HG02981 (cell line): ENCODE data around the gene FAM181A.

Experiments
- ATAC-seq: cut with Tn5 transposase; IDR thresholded peaks from one replicate; pipeline ENCODE4 v1.9.1; 2021; ENCODE audit warnings: mild to moderate bottlenecking, moderate library complexity; ENCODE audit not compliant: unreplicated experiment

FAM181A gene

DNA sequence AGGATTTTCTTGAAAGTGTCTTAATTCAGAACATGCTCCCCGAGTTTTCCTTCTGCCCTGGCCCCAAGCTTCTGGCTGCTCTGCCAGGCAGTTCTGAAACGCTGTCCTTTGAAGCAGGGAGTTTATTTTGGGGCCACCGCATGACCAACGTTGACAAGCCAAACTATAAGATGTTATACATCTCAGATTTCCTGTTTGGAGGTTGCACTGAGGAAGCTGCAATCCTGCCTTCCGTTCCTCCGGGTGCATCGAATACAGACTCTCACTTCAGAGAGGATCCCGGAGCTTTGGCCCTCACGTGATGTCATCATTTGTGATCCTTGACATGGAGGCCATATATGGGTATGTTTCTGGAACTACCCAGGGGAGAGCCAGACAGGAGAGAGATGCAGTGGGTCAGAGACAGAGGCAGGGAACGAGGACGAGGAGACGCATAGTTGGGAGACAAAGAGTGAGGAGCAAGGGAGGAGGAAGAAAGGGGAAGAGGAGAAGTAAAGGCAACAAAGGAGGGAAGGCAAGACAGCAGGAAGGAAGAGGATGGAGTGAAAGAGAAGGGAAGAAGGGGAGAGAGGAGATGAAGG, 49.4 kb downstream of the FAM181A start, which contains the start of gene ASB2:
Gene ASB2 (minus strand): TSS at position 94 of the 581 bp plus-strand sequence. CDS start 12,031 bp downstream, outside the sequence.
- ATAC-seq, result peak; percentile 11

GRCh38 chr14:93977171-93977570, 50.0 kb downstream of the FAM181A start:
- no peak for ATAC-seq

GRCh38 chr14:93977790-93978581, 50.8 kb downstream of the FAM181A start:
- peak; percentile 65 for ATAC-seq

- peak; percentile 3 for ATAC-seq
Observed at GRCh38 chr14:93978735-93979134, 51.6 kb downstream of the FAM181A start.
